HepG2 (cell line): ENCODE data around the gene PUDP. TPM values are rescaled to one million over a fixed set of nuclear protein-coding genes. Genes with fewer than 3 reads are reported as not detected.

Experiments used
- ATAC-seq: fragments of 200-7000 bp; cut with Tn5 transposase; 3 replicates; pipeline ENCODE4 v1.9.1; 2020; ENCODE audit warnings: mild to moderate bottlenecking, moderate library complexity
- BruUV-seq: library from RNA; stranded (reverse); fragments of 400-500 nt; replicated peaks from 2 replicates; lab custom pipeline; 2021; lab: Mats Ljungman, UMichigan
- CTCF ChIA-PET: fragments of 300-600 bp; formaldehyde crosslinking; extraction: SDS; loops from one replicate; lab custom pipeline; 2021; ENCODE audit warnings: low total read pairs, inconsistent platforms, low intra/inter-chr PET ratio; lab: Yijun Ruan, JAX
- POLR2A ChIA-PET: fragments of 350-600 bp; sonication (Branson Sonifier 250); formaldehyde crosslinking; loops from one replicate; lab custom pipeline; 2020; ENCODE audit warnings: antibody characterized with exemption, inconsistent platforms; lab: Yijun Ruan, JAX
- DNase-seq: peaks from one replicate; pipeline ENCODE4 v3.0.0-alpha.2; 2015; ENCODE audit warnings: low spot score
- FAIRE-seq: peaks from 3 replicates; lab custom pipeline; 2011; peaks lifted over from hg19 to GRCh38; lab: Jason Lieb, UNC
- H2AFZ ChIP-seq: one replicate; pipeline ENCODE4 v1.6.1; 2011; ENCODE audit warnings: low read length, inconsistent platforms
- H3K27ac ChIP-seq: fragments of 300-600 bp; 3 replicates; pipeline ENCODE4 v1.8.0; 2011; ENCODE audit warnings: mixed run types, mild to moderate bottlenecking, mixed read lengths, low read length, inconsistent platforms; ENCODE audit not compliant: insufficient read depth; ENCODE audit errors: extremely low read length
- H3K27me3 ChIP-seq, 2 experiments: fragments of 200-600 bp in 1 of 2; 2 replicates in 1 of 2; 3 replicates in 1 of 2; pipeline versions ENCODE4 v1.6.0 to v1.8.0; 2011; ENCODE audit warnings: low read length in 2 of 2, mild to moderate bottlenecking in 2 of 2, moderate library complexity in 2 of 2, inconsistent platforms in 1 of 2; ENCODE audit not compliant: insufficient read depth in 2 of 2, control insufficient read depth in 1 of 2
- H3K36me3 ChIP-seq, 2 experiments: fragments of 200-600 bp in 1 of 2; replicated peaks in 1 of 2; 2 replicates in 1 of 2; 3 replicates in 1 of 2; pipeline versions ENCODE4 v1.5.1 to v1.8.0; 2011; ENCODE audit warnings: low read length in 2 of 2, inconsistent platforms in 1 of 2; ENCODE audit not compliant: insufficient read depth in 2 of 2, control insufficient read depth in 1 of 2
- H3K4me1 ChIP-seq: 2 replicates; pipeline ENCODE4 v1.5.1; 2012; ENCODE audit warnings: low read length, inconsistent platforms; ENCODE audit not compliant: insufficient read depth
- H3K4me2 ChIP-seq: 2 replicates; pipeline ENCODE4 v1.6.0; 2011; ENCODE audit warnings: low read depth, low read length, inconsistent platforms
- H3K4me3 ChIP-seq, 3 experiments: fragments of 200-600 bp in 1 of 3; sonication (generic), shearing (Covaris generic) in 1 of 3; replicated peaks in 1 of 3; 2 replicates each; pipeline ENCODE4 v1.5.1; 2011 to 2016; ENCODE audit warnings: low read length in 3 of 3, inconsistent platforms in 2 of 3, low read depth in 2 of 3, mild to moderate bottlenecking in 2 of 3, control low read depth in 1 of 3, mixed read lengths in 1 of 3; ENCODE audit not compliant: insufficient read depth in 1 of 3
- H3K79me2 ChIP-seq: one replicate; pipeline ENCODE4 v1.6.1; 2011; ENCODE audit warnings: low read length, inconsistent platforms; ENCODE audit not compliant: insufficient read depth
- H3K9ac ChIP-seq: 2 replicates; pipeline ENCODE4 v1.6.0; 2011; ENCODE audit warnings: mild to moderate bottlenecking, low read depth, low read length, inconsistent platforms; ENCODE audit not compliant: insufficient read depth
- H3K9me3 ChIP-seq: 2 replicates; pipeline ENCODE4 v1.5.1; 2012; ENCODE audit warnings: mild to moderate bottlenecking, low read length
- H4K20me1 ChIP-seq: 2 replicates; pipeline ENCODE4 v1.6.0; 2011; ENCODE audit warnings: inconsistent platforms, mild to moderate bottlenecking, low read length, moderate library complexity; ENCODE audit not compliant: insufficient read depth
- ESRRA ChIP-seq: sonication (generic); formaldehyde crosslinking; IDR thresholded peaks from 2 replicates; pipeline ENCODE4 v1.5.1; 2020; ENCODE audit warnings: mild to moderate bottlenecking, low read depth, missing genetic modification reagents
- GZF1 ChIP-seq: sonication (generic); formaldehyde crosslinking; IDR thresholded peaks from 2 replicates; pipeline ENCODE4 v1.5.1; 2020; ENCODE audit warnings: mild to moderate bottlenecking, missing genetic modification reagents
- HOXA5 ChIP-seq: sonication (generic); formaldehyde crosslinking; IDR thresholded peaks from 2 replicates; pipeline ENCODE4 v1.4.0; 2020; ENCODE audit warnings: missing genetic modification reagents
- KLF13 ChIP-seq: sonication (generic); formaldehyde crosslinking; IDR thresholded peaks from 2 replicates; pipeline ENCODE4 v1.4.0; 2020; ENCODE audit warnings: mild to moderate bottlenecking, missing genetic modification reagents
- MED1 ChIP-seq: sonication (generic); formaldehyde crosslinking; IDR thresholded peaks from 2 replicates; pipeline ENCODE4 v1.4.0; 2020; ENCODE audit warnings: missing genetic modification reagents
- NFE2L1 ChIP-seq: sonication (generic); formaldehyde crosslinking; IDR thresholded peaks from 2 replicates; pipeline ENCODE4 v1.4.0; 2020; ENCODE audit warnings: missing genetic modification reagents, mild to moderate bottlenecking, borderline replicate concordance
- RXRB ChIP-seq: IDR thresholded peaks from 2 replicates; pipeline ENCODE4 v1.6.1; 2016; ENCODE audit warnings: borderline replicate concordance, missing genetic modification reagents, missing compliant biosample characterization
- SRSF9 ChIP-seq: fragments of 200-400 bp; formaldehyde crosslinking; IDR thresholded peaks from 2 replicates; pipeline ENCODE4 v1.6.1; 2018; ENCODE audit warnings: borderline replicate concordance, mild to moderate bottlenecking, low read depth, low read length; ENCODE audit not compliant: insufficient read depth, poor library complexity, severe bottlenecking
- TCF7L2 ChIP-seq: IDR thresholded peaks from 2 replicates; pipeline ENCODE4 v1.6.1; 2011; ENCODE audit warnings: mild to moderate bottlenecking, low read depth, low read length, moderate library complexity
- ZNF432 ChIP-seq: sonication (generic); formaldehyde crosslinking; IDR thresholded peaks from 2 replicates; pipeline ENCODE4 v1.5.0; 2020; ENCODE audit warnings: missing genetic modification reagents, mild to moderate bottlenecking, borderline replicate concordance
- WGBS: methylation state at CpG from one replicate; pipeline ENCODE4 v1.1.6; 2017; ENCODE audit warnings: low lambda C conversion rate; 5-methylcytosine and 5-hydroxymethylcytosine counted together
- in situ Hi-C: cut with HindIII; loops from 2 replicates; pipeline ENCODE4 v1.10.0; 2017; ENCODE audit warnings: low pct_unique_long_range_greater_than_20kb; ENCODE audit not compliant: extremely low pct_ligation_motif_present
- intact Hi-C: fragments of 100-400 bp; cut with micrococcal nuclease; formaldehyde crosslinking; loops from one replicate; pipeline ENCODE4 v1.10.0; 2022; ENCODE audit not compliant: unreplicated experiment
- polyA plus RNA-seq, 8 experiments: library from polyadenylated mRNA; depleted of rRNA in 3 of 8; stranded (reverse) in 7 of 8; unstranded in 1 of 8; fragments of >200 nt; fragmentation: Illumina TruSeq in 4 of 8; extraction: Trizol in 4 of 8; gene quantifications; 2 replicates each; pipeline versions ENCODE4 v1.2.1 to v1.2.3, GENCODE V29; 2011 to 2016; ENCODE audit warnings: low read depth in 4 of 8, missing spikeins in 1 of 8, mixed read lengths in 1 of 8; ENCODE audit not compliant: insufficient read depth in 1 of 8
- total RNA-seq, 5 experiments: library from RNA; depleted of rRNA; stranded (reverse); fragments of >200 nt; fragmentation: Illumina TruSeq; extraction: Trizol; gene quantifications; 2 replicates each; pipeline ENCODE4 v1.2.3, GENCODE V29; 2016; ENCODE audit warnings: low read depth in 1 of 5
- TF ChIP-seq, protein P1 (sequence below): sonication (generic); formaldehyde crosslinking; IDR thresholded peaks from 2 replicates; pipeline ENCODE4 v1.4.0; 2020; ENCODE audit warnings: missing genetic modification reagents
- TF ChIP-seq, protein P2 (sequence below): IDR thresholded peaks from 2 replicates; pipeline ENCODE4 v1.6.1; 2016

PUDP gene
- total and polyA plus RNA-seq, 2 of the 13 experiments (the other 11 are each of a cell fraction or from before 2014, with no cell fraction given) = 7.5 to 23.5 TPM

DNA sequence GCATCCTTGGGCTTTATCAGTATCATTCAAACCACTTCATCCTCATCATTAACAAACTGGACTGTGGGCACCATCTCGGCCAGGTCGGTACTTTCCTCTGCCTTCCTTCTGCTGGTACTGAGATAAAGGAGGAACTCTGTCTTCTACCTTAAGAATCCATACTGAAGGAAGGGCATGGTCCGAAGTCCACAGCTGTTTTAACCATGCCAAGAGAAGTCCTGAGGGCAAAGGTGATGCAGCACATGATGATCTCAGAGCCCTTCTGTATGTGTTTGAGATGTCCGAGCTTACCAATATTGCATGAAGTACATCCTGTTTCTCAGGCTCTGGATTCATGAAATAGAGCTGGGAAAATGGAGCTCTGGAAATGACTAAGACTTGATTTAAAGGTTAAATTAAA, 126.0 kb downstream of the PUDP start:
- intact Hi-C loops = no loop called here
- 0% methylated on average over 2 of the region's 4 CpGs for WGBS
- H3K79me2 ChIP-seq = no peaks in the 10 kb centered on the region
- ATAC-seq (no peak), DNase-seq (no peak), FAIRE-seq (no peak)
- H3K4me1 ChIP-seq = no peaks in the 10 kb centered on the region
- no peaks in the 10 kb centered on the region for H4K20me1 ChIP-seq
- CTCF ChIA-PET = no interaction called here
- no TSS peak for BruUV-seq
- in situ Hi-C loops = no loop called here
- H3K27ac ChIP-seq = no peak overlapping the region
- no peak overlapping the region for H3K9ac ChIP-seq
- no peak for TF ChIP-seq KLF13 (CRISPR knock-in tag)
- TF ChIP-seq SRSF9 = no peak
- TF ChIP-seq, protein P1, sequence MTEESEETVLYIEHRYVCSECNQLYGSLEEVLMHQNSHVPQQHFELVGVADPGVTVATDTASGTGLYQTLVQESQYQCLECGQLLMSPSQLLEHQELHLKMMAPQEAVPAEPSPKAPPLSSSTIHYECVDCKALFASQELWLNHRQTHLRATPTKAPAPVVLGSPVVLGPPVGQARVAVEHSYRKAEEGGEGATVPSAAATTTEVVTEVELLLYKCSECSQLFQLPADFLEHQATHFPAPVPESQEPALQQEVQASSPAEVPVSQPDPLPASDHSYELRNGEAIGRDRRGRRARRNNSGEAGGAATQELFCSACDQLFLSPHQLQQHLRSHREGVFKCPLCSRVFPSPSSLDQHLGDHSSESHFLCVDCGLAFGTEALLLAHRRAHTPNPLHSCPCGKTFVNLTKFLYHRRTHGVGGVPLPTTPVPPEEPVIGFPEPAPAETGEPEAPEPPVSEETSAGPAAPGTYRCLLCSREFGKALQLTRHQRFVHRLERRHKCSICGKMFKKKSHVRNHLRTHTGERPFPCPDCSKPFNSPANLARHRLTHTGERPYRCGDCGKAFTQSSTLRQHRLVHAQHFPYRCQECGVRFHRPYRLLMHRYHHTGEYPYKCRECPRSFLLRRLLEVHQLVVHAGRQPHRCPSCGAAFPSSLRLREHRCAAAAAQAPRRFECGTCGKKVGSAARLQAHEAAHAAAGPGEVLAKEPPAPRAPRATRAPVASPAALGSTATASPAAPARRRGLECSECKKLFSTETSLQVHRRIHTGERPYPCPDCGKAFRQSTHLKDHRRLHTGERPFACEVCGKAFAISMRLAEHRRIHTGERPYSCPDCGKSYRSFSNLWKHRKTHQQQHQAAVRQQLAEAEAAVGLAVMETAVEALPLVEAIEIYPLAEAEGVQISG = no peak
- TF ChIP-seq, all 625 proteins: peak for 0
- H3K27me3 ChIP-seq = no peaks in the 10 kb centered on the region
- H3K9me3 ChIP-seq = no peaks in the 10 kb centered on the region
- no peak overlapping the region for H3K4me3 ChIP-seq
- H3K4me2 ChIP-seq = no peak overlapping the region
- POLR2A ChIA-PET = no interaction called here
- H3K36me3 ChIP-seq = no peaks in the 10 kb centered on the region
- H2AFZ ChIP-seq = no peak overlapping the region

DNA sequence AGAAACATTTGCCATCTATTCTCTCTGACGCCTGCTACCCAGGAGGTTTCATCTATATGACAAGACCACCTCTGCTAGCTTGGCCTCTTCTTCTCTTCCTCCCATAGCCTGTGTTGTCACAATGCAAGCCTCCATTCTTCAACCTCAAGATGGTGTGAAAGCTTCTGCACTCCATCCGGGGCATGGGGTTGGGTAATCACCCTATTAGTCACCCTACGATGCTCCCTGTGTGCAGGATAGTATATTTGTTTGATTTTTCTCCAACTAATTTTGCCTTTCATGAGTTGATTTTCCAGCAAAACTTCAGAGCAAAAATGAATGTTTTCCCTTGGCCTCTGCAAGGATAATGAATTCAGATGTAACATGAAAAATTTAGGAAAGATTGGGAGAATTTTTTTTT, 128.4 kb downstream of the PUDP start:
- FAIRE-seq = no peak
- no peak for TF ChIP-seq HOXA5 (CRISPR knock-in tag)
- TF ChIP-seq TCF7L2 = no peak
- TF ChIP-seq ZNF432 (CRISPR knock-in tag) = no peak
- TF ChIP-seq GZF1 = no peak
- TF ChIP-seq ESRRA (CRISPR knock-in tag) = no peak
- TF ChIP-seq RXRB (CRISPR knock-in tag) = no peak
- no peak for TF ChIP-seq SRSF9
- TF ChIP-seq, protein P2, sequence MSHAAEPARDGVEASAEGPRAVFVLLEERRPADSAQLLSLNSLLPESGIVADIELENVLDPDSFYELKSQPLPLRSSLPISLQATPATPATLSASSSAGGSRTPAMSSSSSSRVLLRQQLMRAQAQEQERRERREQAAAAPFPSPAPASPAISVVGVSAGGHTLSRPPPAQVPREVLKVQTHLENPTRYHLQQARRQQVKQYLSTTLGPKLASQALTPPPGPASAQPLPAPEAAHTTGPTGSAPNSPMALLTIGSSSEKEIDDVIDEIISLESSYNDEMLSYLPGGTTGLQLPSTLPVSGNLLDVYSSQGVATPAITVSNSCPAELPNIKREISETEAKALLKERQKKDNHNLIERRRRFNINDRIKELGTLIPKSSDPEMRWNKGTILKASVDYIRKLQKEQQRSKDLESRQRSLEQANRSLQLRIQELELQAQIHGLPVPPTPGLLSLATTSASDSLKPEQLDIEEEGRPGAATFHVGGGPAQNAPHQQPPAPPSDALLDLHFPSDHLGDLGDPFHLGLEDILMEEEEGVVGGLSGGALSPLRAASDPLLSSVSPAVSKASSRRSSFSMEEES (CRISPR knock-in tag) = no peak
- no peak for TF ChIP-seq MED1
- TF ChIP-seq NFE2L1 = no peak

More for the DNA sequence above, 128.4 kb downstream of the PUDP start:
- Histone ChIP-seq H2AFZ (no peak overlapping the region), H3K79me2 (no peaks in the 10 kb centered on the region), H3K9ac (no peak overlapping the region), H3K27me3 (no peaks in the 10 kb centered on the region), H3K4me1 (no peaks in the 10 kb centered on the region), H3K27ac (no peak overlapping the region), H4K20me1 (no peaks in the 10 kb centered on the region), H3K9me3 (no peaks in the 10 kb centered on the region), H3K36me3 (no peaks in the 10 kb centered on the region), H3K4me2 (no peak overlapping the region), H3K4me3 (no peak overlapping the region)
- ChIA-PET POLR2A (no interaction called here), CTCF (no interaction called here)
- no peak for DNase-seq
- in situ Hi-C loops (no loop called here), intact Hi-C loops (no loop called here)
- no TSS peak for BruUV-seq
- 33% methylated on average over 3 of the region's 3 CpGs for WGBS
- ATAC-seq = no peak
